Dermis microvascular lymphatic vessel endothelial cell (primary cell): ENCODE data around the gene IGF2BP2. TPM values are rescaled to one million over a fixed set of nuclear protein-coding genes. Genes with fewer than 3 reads are reported as not detected.

Experiments
- DNase-seq, 2 donors: peaks; one replicate each; pipeline versions ENCODE4 v3.0.0 to v3.0.0-alpha.2; 2010; ENCODE audit warnings: low read depth in 2 of 2
- total RNA-seq: library from RNA; depleted of rRNA; stranded (reverse); fragments of >200 nt; gene quantifications from 2 replicates; pipeline ENCODE4 v1.2.1, GENCODE V29; 2014

Gene IGF2BP2
- total RNA-seq, 1 donor from 2014 or later: 26.8 TPM

DNA sequence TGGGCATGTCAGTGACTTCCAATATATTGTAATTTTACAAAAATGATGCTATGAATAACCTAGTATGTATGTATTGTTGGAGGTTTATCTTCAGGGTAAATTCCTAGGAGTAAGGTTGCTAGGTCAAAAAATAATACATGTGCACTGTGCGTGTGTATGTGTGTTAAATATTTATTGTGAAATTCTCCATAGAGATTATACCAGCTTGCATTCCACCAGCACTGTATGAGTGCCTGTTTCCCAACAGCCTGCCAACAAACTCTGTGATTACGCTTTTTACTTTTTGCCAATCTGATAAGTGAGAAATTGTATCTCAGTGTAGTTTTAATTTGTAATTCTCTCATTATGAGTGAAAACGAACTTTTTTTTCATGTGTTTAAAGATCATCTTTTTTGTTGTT is 12.6 kb upstream of the IGF2BP2 start:
- DNase-seq: no peak

GRCh38 chr3:185831990-185832389 is 7.1 kb upstream of the IGF2BP2 start:
- no peak for DNase-seq

DNA sequence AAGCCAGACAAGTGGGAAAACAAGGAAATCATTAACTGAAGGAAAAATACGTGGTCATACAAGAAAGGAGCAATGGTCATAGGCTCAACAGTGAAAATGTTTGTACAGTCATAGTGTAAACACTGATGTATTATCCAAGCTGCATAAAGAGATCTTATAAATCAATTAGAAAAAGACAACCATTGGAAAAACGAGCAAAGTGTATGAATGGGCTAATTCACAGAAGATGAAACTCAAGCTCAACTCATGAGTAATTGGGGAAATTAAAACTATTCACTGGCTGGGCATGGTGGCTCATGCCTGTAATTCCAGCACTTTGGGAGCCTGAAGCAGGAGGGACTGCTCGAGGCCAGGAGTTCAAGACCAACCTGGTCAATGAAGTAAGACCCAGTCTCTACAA is 6.4 kb upstream of the IGF2BP2 start:
- DNase-seq: no peak

DNA sequence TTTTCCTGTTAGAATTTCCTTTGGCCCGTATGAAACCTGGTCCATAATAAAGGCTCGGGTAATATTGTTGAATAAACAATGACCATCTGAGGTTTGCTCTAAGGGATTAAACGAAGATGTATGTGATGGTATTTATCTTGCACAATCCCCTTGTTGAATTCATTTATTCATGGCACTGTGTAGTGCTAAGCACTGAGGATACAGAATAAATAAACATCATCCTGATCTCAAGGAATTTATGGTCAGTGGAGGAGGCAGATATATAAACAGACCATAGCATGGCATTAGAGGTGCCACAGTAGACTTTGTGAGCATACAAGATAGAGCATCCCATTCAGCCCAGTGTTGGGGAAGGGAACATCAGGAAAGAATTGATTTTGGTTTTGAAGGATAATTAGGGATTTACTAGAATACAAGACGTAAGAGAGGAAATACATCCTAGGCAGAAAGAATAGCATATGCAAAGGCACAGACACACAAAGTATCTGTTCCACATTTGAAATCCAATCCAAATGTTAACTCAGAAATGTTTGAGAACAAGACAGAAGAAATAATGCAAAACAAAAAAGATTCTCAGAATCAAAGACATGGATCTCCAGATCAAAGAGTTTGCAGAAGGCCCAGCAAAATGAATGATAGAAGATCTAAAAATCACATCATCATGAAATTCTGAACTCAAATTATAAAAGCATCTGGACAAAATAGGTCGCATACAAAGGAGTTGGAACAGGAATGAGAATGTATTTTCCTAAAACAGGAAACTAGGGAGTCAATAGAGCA is 5.4 kb upstream of the IGF2BP2 start:
- DNase-seq: no peak

GRCh38 chr3:185828755-185829154 is 3.9 kb upstream of the IGF2BP2 start:
- no peak for DNase-seq

DNA sequence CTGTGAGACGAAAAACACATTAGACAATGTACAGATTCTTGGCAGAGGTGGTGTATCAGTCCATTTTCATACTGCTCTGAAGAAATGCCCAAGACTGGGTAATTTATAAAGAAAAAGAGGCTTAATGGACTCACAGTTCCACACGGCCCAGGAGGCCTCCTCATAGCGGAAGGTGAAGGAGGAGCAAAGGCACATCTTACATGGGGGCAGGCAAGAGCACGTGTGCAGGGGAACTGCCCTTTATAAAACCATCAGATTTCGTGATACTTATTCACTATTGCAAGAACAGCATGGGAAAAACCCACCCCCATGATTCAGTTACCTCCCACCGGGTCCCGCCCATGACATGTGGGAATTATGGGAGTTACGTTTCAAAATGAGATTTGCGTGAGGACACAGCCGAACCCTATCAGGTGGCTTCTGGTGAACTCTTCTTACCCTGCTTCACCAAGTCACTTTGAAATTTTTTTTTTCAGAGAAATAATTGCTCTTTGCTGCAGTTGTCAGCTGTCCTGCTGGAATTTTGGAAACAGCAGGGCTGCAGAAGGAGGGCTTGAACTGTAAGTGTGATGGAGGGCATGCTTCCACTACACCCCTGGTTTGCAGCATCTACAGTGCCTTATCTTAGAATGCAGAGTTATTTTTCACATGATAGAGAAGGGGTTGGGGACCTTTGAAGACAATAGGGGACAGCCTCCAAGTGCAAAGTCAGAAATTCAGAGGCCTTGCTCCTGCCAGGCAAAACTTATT is 2.9 kb upstream of the IGF2BP2 start:
- no peak for DNase-seq

GRCh38 chr3:185825639-185826481 is 1.0 kb upstream of the IGF2BP2 start:
- DNase-seq: peak in 1 of 2 donors; percentile 57

- peak in 1 of 2 donors; percentile 29 for DNase-seq
Observed at GRCh38 chr3:185824051-185825005, 514 bp downstream of the IGF2BP2 start.

- DNase-seq: peak in 1 of 2 donors; percentile 69
Observed at GRCh38 chr3:185823078-185824044, 1.5 kb downstream of the IGF2BP2 start.

- DNase-seq: peak in 1 of 2 donors; percentile 57
Observed at GRCh38 chr3:185822221-185823000, 2.4 kb downstream of the IGF2BP2 start.

- peak in 1 of 2 donors; percentile 77 for DNase-seq
Observed at GRCh38 chr3:185820973-185821758, 3.7 kb downstream of the IGF2BP2 start.

DNA sequence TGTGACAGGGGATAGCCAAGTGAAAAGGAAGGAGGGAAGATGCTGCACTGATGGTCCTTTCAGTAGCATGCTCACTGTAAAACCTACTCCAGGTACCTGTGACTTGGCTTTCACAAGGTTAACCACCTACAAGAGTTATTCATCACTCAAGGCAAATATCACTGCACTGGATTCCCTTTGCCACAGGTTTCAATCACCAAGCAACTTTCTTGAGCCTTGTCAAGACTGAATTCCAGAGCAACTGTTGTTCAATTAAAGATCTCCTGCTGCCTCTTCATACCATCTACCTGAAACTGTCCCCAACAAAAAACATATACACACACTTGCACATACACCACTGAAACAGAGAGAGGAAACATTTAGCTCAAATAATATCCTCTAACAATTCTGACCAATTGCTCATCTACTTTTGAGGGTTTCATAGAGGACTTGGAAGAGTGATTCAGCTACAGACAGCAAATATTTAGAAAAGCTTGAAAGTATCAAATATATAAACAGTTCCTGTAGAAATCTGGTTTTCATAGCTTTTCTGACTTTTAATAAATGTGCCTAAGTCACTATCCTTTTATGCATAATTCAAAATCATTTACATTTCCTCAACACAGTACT is 6.5 kb downstream of the IGF2BP2 start:
- DNase-seq: no peak

DNA sequence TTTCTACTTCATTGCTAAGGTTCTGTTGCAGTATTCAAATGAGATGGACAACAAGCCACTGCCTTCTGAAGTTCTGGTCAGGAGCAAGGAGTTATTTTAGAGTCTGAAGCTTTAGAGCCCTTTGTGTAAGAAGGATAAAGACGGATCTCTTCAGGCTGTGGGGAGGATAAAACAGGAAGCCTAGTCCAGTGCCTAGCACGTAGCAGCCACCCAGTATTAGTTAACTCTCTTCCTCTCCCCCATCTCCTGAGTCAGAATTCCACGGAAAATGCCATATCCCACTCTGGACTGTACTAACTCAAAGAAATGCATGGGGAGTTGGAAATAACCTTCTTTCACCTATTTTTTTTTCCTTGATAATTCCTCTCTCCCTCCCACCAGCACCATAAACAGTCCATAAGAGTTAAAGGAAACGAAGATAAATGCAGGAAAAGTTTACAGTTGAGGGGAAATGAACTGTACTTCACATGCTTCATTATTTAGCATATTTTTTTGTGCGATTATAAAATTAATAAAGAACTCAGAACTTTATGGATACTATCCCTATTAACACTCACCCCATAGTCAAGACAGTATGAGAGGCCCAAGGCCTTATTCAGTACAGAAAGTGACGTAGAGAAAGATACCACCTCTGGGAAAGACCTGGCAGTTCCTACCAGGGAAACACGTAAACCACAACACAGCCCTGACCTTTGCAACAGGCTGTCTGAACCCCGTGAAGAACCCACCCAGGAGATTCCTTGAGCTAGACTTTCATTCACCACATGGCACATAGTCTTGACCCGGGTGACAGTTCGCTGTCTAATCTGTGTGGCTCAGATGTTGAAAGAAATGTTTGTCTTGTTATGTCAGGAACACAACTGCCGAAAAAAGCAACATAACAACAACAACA is 9.2 kb downstream of the IGF2BP2 start:
- peak in 1 of 2 donors; percentile 58 for DNase-seq

DNA sequence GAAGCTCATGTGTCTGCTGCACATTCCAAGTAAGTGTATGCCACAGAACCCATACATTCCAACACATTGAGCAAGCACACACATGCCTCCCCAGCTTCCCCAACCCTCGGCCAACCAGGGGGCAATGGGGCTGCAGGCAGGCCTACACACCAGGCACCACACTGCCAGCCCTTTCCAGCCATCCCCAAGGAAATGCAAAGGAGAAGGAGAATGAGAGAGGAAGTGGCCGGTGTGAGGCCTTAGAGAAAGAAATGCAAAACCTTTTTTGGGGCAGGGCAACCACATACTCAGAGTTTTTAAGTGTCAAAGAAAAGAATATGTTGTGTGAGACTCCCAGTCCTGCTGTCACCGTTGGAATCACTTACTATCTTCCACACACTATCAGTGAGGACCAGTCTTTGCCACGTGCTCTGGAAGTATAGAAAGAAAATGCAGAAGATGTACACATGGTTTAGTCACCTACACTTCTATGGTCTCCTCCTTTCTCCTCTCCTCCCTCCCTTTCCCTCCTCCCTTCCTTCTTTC is 11.1 kb downstream of the IGF2BP2 start:
- no peak for DNase-seq

GRCh38 chr3:185813205-185813604 is 11.6 kb downstream of the IGF2BP2 start:
- DNase-seq: no peak

GRCh38 chr3:185807445-185808068 is 17.3 kb downstream of the IGF2BP2 start:
- peak in 1 of 2 donors; percentile 86 for DNase-seq
